Activated CD8-positive, alpha-beta T cell treated with anti-CD3 and anti-CD28 coated beads for 36 hours (primary cell): ENCODE data around the gene CELA2A. TPM values are rescaled to one million over a fixed set of nuclear protein-coding genes. Genes with fewer than 3 reads are reported as not detected.
A peak's percentile ranks its signal among the peaks of the same experiment; 100 is the strongest.

Experiments
- ATAC-seq: fragments of 200-7000 bp; cut with Tn5 transposase; one replicate; pipeline ENCODE4 v1.10.0; 2021; ENCODE audit warnings: mild to moderate bottlenecking, moderate library complexity
- CTCF ChIA-PET: fragments of 350-600 bp; sonication (Branson Sonifier 250); formaldehyde crosslinking; loops from one replicate; lab custom pipeline; 2021; ENCODE audit warnings: antibody characterized with exemption; lab: Charles Lee
- POLR2A ChIA-PET: fragments of 350-600 bp; sonication (Branson Sonifier 250); formaldehyde crosslinking; loops from one replicate; lab custom pipeline; 2021; ENCODE audit warnings: antibody characterized with exemption; lab: Charles Lee
- DNase-seq: peaks from one replicate; pipeline ENCODE4 v3.0.0-alpha.2; 2020
- H3K27ac Mint-ChIP-seq: one replicate; pipeline ENCODE4 v1.8.0; 2021; ENCODE audit warnings: mild to moderate bottlenecking, mixed read lengths
- H3K27me3 Mint-ChIP-seq: one replicate; pipeline ENCODE4 v1.8.0; 2021; ENCODE audit warnings: mixed read lengths
- H3K36me3 Mint-ChIP-seq: one replicate; pipeline ENCODE4 v1.8.0; 2021; ENCODE audit warnings: low read depth, mixed read lengths
- H3K4me1 Mint-ChIP-seq: one replicate; pipeline ENCODE4 v1.8.0; 2021; ENCODE audit warnings: low read depth, mixed read lengths
- H3K4me3 Mint-ChIP-seq: one replicate; pipeline ENCODE4 v1.8.0; 2021; ENCODE audit warnings: mild to moderate bottlenecking, moderate library complexity, mixed read lengths
- H3K9me3 Mint-ChIP-seq: one replicate; pipeline ENCODE4 v1.8.0; 2021; ENCODE audit warnings: mixed read lengths
- intact Hi-C: fragments of 100-400 bp; cut with micrococcal nuclease; formaldehyde crosslinking; loops from one replicate; pipeline ENCODE4 v1.10.0; 2022
- total RNA-seq, 2 experiments: library from RNA; stranded (reverse); gene quantifications; one replicate each; pipeline ENCODE4 v1.2.3, GENCODE V29; 2021
- TF ChIP-seq, protein P1 (sequence below): fragments of 200-600 bp; IDR thresholded peaks from one replicate; pipeline ENCODE4 v1.8.0; 2022; ENCODE audit warnings: antibody characterized with exemption, mild to moderate bottlenecking

CELA2A gene
- total RNA-seq, 2 experiments from 2014 or later, result not detected

DNA sequence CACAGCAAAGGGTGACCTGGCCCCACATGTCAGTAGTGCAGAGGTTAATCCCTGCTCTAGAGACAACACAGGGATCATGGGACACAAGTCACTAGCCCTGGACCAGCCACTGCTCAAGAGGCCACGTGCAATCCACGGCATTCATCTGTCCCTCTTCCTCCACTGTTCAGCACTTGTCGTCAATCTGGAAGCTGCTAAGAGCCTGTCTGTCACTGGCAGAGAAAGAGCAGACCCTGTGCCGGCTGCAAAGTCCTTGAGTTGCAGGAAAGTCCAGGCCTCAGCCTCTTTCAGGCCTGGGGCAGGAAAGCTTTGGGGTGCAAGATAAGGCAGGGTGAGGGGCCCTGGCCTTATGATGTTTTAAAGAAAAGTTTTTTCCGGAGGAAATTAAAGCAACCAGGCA lies 36.1 kb downstream of the CELA2A start:
- ChIA-PET CTCF (no interaction called here), POLR2A (no interaction called here)
- no peak for ATAC-seq
- Mint-ChIP-seq H3K27ac (no peak overlapping the region), H3K4me1 (no peaks in the 10 kb centered on the region), H3K9me3 (no peaks in the 10 kb centered on the region), H3K36me3 (peaks cover 4% of the 10 kb centered on the region), H3K27me3 (no peaks in the 10 kb centered on the region), H3K4me3 (no peak overlapping the region)
- intact Hi-C loops, result no loop called here
- DNase-seq, result no peak
- TF ChIP-seq, protein P1, sequence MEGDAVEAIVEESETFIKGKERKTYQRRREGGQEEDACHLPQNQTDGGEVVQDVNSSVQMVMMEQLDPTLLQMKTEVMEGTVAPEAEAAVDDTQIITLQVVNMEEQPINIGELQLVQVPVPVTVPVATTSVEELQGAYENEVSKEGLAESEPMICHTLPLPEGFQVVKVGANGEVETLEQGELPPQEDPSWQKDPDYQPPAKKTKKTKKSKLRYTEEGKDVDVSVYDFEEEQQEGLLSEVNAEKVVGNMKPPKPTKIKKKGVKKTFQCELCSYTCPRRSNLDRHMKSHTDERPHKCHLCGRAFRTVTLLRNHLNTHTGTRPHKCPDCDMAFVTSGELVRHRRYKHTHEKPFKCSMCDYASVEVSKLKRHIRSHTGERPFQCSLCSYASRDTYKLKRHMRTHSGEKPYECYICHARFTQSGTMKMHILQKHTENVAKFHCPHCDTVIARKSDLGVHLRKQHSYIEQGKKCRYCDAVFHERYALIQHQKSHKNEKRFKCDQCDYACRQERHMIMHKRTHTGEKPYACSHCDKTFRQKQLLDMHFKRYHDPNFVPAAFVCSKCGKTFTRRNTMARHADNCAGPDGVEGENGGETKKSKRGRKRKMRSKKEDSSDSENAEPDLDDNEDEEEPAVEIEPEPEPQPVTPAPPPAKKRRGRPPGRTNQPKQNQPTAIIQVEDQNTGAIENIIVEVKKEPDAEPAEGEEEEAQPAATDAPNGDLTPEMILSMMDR, result no peak

GRCh38 chr1:15493869-15494390 lies 37.4 kb downstream of the CELA2A start:
- no peaks in the 10 kb centered on the region for H3K27me3 Mint-ChIP-seq
- POLR2A ChIA-PET, result no interaction called here
- intact Hi-C loops, result no loop called here

GRCh38 chr1:15500184-15501178 lies 43.9 kb downstream of the CELA2A start:
- ChIA-PET POLR2A (no interaction called here), CTCF (interaction anchor here (0.7 to 1.2 kb wide), 5 partner anchors 52 to 180 kb away, joined by 3 to 5 read pairs (median 3); no protein-coding TSS in a partner anchor)
- TF ChIP-seq, protein P1, result no peak
- intact Hi-C loops, result no loop called here
- no peak overlapping the region for H3K27ac Mint-ChIP-seq
- H3K27me3 Mint-ChIP-seq, result no peaks in the 10 kb centered on the region
- no peaks in the 10 kb centered on the region for H3K9me3 Mint-ChIP-seq
- no peaks in the 10 kb centered on the region for H3K4me1 Mint-ChIP-seq
- H3K4me3 Mint-ChIP-seq, result no peak overlapping the region
- H3K36me3 Mint-ChIP-seq, result peaks cover 4% of the 10 kb centered on the region
- DNase-seq, result no peak
- ATAC-seq, result no peak

More at GRCh38 chr1:15493869-15494390, 37.4 kb downstream of the CELA2A start:
- Mint-ChIP-seq H3K4me1 (no peaks in the 10 kb centered on the region), H3K4me3 (no peak overlapping the region), H3K27ac (no peak overlapping the region), H3K9me3 (no peaks in the 10 kb centered on the region), H3K36me3 (peaks cover 6% of the 10 kb centered on the region)
- DNase-seq (no peak), ATAC-seq (no peak)
- TF ChIP-seq, protein P1, result no peak
- CTCF ChIA-PET, result no interaction called here

DNA sequence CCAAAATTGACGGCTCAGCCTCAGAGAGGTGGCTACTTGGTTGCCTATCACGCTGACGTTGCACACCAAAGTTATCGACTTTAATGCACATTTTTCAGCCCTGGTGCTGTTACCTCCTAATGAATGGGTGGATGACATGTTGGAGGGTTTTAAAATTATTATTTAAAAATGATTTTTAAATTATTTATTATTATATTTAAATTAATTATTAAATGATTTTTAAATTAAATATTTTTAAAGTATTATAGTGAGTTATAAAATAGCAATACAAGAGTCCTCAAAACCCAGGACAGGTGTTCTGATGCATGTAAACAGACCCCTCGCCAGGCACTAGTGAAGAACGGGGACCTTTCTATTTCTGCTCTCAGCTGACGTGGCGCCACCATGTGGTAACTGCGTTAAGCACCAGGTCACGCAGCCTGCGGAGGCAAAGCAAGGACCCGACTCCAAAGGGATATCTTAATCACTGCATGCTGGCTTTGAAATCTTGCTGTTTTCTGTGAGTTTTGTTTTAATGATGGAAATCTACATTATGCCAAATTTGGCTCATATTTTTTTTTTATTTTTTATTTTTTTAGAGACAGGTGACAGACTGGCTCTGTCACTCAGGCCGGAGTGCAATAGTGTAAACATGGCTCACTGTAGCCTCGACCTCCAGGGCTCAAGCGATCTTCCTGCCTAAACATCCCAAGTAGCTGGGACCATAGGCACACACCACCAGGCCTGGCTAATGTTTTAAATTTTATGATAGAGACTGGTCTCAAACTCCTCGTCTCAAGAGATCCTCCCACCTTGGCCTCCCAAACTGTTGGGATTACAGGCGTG lies 44.9 kb downstream of the CELA2A start:
- intact Hi-C loops, result no loop called here
- no peaks in the 10 kb centered on the region for H3K27me3 Mint-ChIP-seq
- TF ChIP-seq, protein P1, result peak; percentile 73
- H3K36me3 Mint-ChIP-seq, result peaks cover 4% of the 10 kb centered on the region
- peak; percentile 80 for DNase-seq
- no peaks in the 10 kb centered on the region for H3K4me1 Mint-ChIP-seq
- ChIA-PET CTCF (interaction anchor here (0.6 to 1.1 kb wide), 5 partner anchors 70 to 1545 kb away, joined by 3 to 5 read pairs (median 3); no protein-coding TSS in a partner anchor), POLR2A (no interaction called here)
- no peak overlapping the region for H3K27ac Mint-ChIP-seq
- H3K4me3 Mint-ChIP-seq, result no peak overlapping the region
- ATAC-seq, result peak; percentile 82
- H3K9me3 Mint-ChIP-seq, result no peaks in the 10 kb centered on the region
